ENCODE data around the gene RUFY3.

The RUFY3 gene

GRCh38 chr4:70841211-70841610 lies 119.4 kb downstream of the RUFY3 start:
- peaks cover 13% of the 10 kb centered on the region for H4K20me1 ChIP-seq (ENCODE audit: control insufficient read depth, insufficient read depth, low read depth, low read length)
- H3K36me3 ChIP-seq (ENCODE audit: control insufficient read depth, low read length), result peaks cover 21% of the 10 kb centered on the region
- TF ChIP-seq CTCF (IDR thresholded peaks at IDR 0.05; ENCODE audit: low read depth, low read length, poor library complexity, severe bottlenecking), result no peak
- no peak overlapping the region for H3K4me2 ChIP-seq (ENCODE audit: low read length)
- peaks cover 74% of the 10 kb centered on the region for H3K4me1 ChIP-seq (ENCODE audit: control insufficient read depth, low read length)
- peaks cover 35% of the 10 kb centered on the region for H3K79me2 ChIP-seq (ENCODE audit: control insufficient read depth, low read length)
- peaks cover 22% of the 10 kb centered on the region for H3F3A ChIP-seq (ENCODE audit: control insufficient read depth, insufficient read depth)
- H3K27ac ChIP-seq (ENCODE audit: low read depth, low read length), result peak overlapping the region; percentile 56
- H3K27me3 ChIP-seq (ENCODE audit: control insufficient read depth, low read length), result no peaks in the 10 kb centered on the region
- H3K9me2 ChIP-seq (replicated peaks; ENCODE audit: control insufficient read depth, low read length), result no peaks in the 10 kb centered on the region
- no peak overlapping the region for H3K4me3 ChIP-seq (ENCODE audit: low read length)
- H3K9me3 ChIP-seq (ENCODE audit: control insufficient read depth, insufficient read depth, low read length), result no peaks in the 10 kb centered on the region

DNA sequence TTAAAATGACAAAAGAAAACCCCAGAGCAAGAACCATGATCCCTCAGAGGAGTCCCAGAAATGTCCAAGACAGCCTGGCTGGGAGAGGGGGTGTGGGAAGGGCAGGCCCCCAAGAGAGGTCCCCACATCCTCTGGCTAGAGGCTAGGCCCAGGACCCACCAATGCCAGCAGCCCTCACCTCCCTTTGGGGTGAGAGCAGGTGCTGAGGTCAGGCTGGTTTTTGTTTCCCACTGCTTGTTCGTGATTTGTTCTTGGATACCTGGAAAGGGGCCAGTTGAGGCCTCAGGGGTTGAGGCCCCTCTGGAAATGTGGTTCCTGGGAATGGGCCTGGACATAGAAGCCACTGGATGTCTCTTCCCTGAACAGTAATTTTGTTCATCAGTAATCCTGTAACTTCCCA lies 120.2 kb downstream of the RUFY3 start:
- H4K20me1 ChIP-seq (ENCODE audit: control insufficient read depth, insufficient read depth, low read depth, low read length), result peaks cover 6% of the 10 kb centered on the region
- H3K4me2 ChIP-seq (ENCODE audit: low read length), result no peak overlapping the region
- no peaks in the 10 kb centered on the region for H3K27me3 ChIP-seq (ENCODE audit: control insufficient read depth, low read length)
- H3K4me3 ChIP-seq (ENCODE audit: low read length), result no peak overlapping the region
- H3K4me1 ChIP-seq (ENCODE audit: control insufficient read depth, low read length), result peaks cover 72% of the 10 kb centered on the region
- no peak for TF ChIP-seq CTCF (IDR thresholded peaks at IDR 0.05; ENCODE audit: low read depth, low read length, poor library complexity, severe bottlenecking)
- TF ChIP-seq EZH2phosphoT487 (IDR thresholded peaks at IDR 0.05; ENCODE audit: borderline replicate concordance, low read length), result no peak
- no peaks in the 10 kb centered on the region for H3K9me3 ChIP-seq (ENCODE audit: control insufficient read depth, insufficient read depth, low read length)
- peak overlapping the region; percentile 56 for H3K27ac ChIP-seq (ENCODE audit: low read depth, low read length)
- H3K9me2 ChIP-seq (replicated peaks; ENCODE audit: control insufficient read depth, low read length), result no peaks in the 10 kb centered on the region
- H3K36me3 ChIP-seq (ENCODE audit: control insufficient read depth, low read length), result peaks cover 14% of the 10 kb centered on the region
- H3K79me2 ChIP-seq (ENCODE audit: control insufficient read depth, low read length), result peaks cover 27% of the 10 kb centered on the region
- peaks cover 22% of the 10 kb centered on the region for H3F3A ChIP-seq (ENCODE audit: control insufficient read depth, insufficient read depth)

- H3K27me3 ChIP-seq (ENCODE audit: control insufficient read depth, low read length), result no peaks in the 10 kb centered on the region
Observed at GRCh38 chr4:70842761-70843435, 121.1 kb downstream of the RUFY3 start.

More at GRCh38 chr4:70842761-70843435, 121.1 kb downstream of the RUFY3 start:
- TF ChIP-seq CTCF (IDR thresholded peaks at IDR 0.05; ENCODE audit: low read depth, low read length, poor library complexity, severe bottlenecking) (no peak), EZH2phosphoT487 (IDR thresholded peaks at IDR 0.05; ENCODE audit: borderline replicate concordance, low read length) (no peak)
- peaks cover 11% of the 10 kb centered on the region for H3K36me3 ChIP-seq (ENCODE audit: control insufficient read depth, low read length)
- peaks cover 18% of the 10 kb centered on the region for H3K79me2 ChIP-seq (ENCODE audit: control insufficient read depth, low read length)
- H3K9me2 ChIP-seq (replicated peaks; ENCODE audit: control insufficient read depth, low read length), result no peaks in the 10 kb centered on the region
- no peaks in the 10 kb centered on the region for H3K9me3 ChIP-seq (ENCODE audit: control insufficient read depth, insufficient read depth, low read length)
- peak overlapping the region; percentile 56 for H3K27ac ChIP-seq (ENCODE audit: low read depth, low read length)
- H4K20me1 ChIP-seq (ENCODE audit: control insufficient read depth, insufficient read depth, low read depth, low read length), result peaks cover 4% of the 10 kb centered on the region; the same call in 1 of the 2 replicates
- peaks cover 64% of the 10 kb centered on the region for H3K4me1 ChIP-seq (ENCODE audit: control insufficient read depth, low read length)
- H3K4me3 ChIP-seq (ENCODE audit: low read length), result no peak overlapping the region
- H3K4me2 ChIP-seq (ENCODE audit: low read length), result peak overlapping the region; percentile 45
- peaks cover 25% of the 10 kb centered on the region for H3F3A ChIP-seq (ENCODE audit: control insufficient read depth, insufficient read depth)

Data from DOHH2 (cell line).